Left lobe of liver (tissue), 2 donors: Measurements from ENCODE around the gene MYOF. TPM values are rescaled to one million over a fixed set of nuclear protein-coding genes. Genes with fewer than 3 reads are reported as not detected.

Experiments
- ATAC-seq: fragments of 200-7000 bp; cut with Tn5 transposase; one replicate; pipeline ENCODE4 v1.9.1; 2020; ENCODE audit warnings: mild to moderate bottlenecking, moderate library complexity
- DNase-seq: peaks from one replicate; pipeline ENCODE4 v3.0.0-alpha.2; 2020; ENCODE audit warnings: low spot score
- total RNA-seq: library from RNA; stranded (reverse); gene quantifications from one replicate; pipeline ENCODE4 v1.2.1, GENCODE V29; 2021
- donor health status: DM: no; HTN: no; CAD: no; lungs with moderate emphysema.
- donor health status: DM: no; HTN: yes; CAD: no.

MYOF gene, protein sequence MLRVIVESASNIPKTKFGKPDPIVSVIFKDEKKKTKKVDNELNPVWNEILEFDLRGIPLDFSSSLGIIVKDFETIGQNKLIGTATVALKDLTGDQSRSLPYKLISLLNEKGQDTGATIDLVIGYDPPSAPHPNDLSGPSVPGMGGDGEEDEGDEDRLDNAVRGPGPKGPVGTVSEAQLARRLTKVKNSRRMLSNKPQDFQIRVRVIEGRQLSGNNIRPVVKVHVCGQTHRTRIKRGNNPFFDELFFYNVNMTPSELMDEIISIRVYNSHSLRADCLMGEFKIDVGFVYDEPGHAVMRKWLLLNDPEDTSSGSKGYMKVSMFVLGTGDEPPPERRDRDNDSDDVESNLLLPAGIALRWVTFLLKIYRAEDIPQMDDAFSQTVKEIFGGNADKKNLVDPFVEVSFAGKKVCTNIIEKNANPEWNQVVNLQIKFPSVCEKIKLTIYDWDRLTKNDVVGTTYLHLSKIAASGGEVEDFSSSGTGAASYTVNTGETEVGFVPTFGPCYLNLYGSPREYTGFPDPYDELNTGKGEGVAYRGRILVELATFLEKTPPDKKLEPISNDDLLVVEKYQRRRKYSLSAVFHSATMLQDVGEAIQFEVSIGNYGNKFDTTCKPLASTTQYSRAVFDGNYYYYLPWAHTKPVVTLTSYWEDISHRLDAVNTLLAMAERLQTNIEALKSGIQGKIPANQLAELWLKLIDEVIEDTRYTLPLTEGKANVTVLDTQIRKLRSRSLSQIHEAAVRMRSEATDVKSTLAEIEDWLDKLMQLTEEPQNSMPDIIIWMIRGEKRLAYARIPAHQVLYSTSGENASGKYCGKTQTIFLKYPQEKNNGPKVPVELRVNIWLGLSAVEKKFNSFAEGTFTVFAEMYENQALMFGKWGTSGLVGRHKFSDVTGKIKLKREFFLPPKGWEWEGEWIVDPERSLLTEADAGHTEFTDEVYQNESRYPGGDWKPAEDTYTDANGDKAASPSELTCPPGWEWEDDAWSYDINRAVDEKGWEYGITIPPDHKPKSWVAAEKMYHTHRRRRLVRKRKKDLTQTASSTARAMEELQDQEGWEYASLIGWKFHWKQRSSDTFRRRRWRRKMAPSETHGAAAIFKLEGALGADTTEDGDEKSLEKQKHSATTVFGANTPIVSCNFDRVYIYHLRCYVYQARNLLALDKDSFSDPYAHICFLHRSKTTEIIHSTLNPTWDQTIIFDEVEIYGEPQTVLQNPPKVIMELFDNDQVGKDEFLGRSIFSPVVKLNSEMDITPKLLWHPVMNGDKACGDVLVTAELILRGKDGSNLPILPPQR (N-terminal part only)
- 3.2 TPM for total RNA-seq

DNA sequence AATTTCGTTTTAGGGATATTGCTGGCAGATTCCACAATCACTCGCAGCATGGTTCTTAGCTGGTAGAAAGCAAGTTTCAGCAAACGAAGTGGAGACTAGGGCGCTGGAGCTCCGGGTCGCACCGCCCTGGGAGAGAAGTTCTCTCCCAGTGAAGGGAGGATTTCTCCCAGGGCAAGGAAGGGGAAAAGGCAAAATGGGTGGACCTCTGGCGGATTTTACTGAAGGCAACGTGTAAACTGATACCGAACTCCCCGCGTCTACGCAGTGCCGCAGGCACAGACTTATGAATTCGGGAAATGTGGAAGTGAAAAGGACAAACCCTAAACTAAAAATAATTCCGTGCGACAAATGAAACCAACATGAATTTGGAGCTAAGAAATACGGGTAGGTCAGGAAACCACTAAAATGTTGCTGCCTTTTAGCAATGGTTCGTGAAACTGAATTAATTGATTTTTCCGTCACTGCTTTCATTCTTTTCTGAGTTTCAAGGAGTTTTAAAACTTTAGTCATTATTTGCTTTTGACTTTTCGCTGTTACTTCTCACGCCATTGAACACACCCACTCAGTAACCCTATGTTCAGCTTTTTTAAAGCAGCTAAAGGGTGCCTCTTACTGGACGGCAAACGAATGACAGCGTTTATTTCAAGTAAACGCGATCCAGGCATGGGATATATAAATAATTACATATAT lies at the start of gene MYOF:
TSS of gene MYOF (minus strand) at position 190 of the 690 bp plus-strand sequence. CDS start at position 50, 140 bp downstream.
- DNase-seq: no peak
- peak; percentile 96 for ATAC-seq

DNA sequence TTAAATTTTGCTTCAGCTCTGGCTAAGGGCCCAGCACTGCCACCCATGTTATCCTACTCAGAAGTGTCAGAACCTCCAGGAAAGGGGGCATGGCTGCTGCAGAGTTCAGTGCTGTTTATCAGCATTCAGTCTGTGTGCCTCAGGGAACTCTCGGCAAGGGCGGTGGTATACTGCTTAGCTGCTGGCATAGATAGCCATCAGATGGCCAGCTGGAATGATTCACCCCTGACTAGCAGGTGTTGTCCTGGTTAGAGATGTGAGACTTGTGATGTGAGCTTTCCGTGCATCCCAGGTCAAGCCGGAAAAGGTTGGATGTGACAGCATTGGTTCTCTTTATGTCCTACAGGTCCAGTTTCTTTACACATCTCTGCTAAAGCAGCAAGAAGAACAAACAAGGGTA lies 36.4 kb upstream of the MYOF start:
- ATAC-seq (no peak), DNase-seq (no peak)

DNA sequence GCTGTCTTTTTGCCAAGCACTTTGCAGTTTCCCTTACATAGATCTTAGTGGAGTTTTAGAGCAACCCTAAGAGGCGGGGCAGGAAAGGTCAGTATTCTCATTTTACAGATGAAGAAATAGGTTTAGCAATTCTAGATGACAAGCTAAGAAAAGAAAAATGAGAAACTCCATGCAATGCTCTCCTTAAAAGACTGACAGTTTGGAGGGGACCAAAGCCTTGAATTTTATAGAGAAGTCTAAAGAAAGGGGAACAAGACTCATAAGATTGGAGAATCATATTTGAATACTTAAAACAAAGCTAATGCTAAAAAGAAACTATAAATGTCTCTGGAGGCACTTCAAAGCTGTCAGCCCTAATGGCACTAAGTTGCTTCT lies 33.9 kb upstream of the MYOF start:
- no peak for ATAC-seq
- DNase-seq: no peak

DNA sequence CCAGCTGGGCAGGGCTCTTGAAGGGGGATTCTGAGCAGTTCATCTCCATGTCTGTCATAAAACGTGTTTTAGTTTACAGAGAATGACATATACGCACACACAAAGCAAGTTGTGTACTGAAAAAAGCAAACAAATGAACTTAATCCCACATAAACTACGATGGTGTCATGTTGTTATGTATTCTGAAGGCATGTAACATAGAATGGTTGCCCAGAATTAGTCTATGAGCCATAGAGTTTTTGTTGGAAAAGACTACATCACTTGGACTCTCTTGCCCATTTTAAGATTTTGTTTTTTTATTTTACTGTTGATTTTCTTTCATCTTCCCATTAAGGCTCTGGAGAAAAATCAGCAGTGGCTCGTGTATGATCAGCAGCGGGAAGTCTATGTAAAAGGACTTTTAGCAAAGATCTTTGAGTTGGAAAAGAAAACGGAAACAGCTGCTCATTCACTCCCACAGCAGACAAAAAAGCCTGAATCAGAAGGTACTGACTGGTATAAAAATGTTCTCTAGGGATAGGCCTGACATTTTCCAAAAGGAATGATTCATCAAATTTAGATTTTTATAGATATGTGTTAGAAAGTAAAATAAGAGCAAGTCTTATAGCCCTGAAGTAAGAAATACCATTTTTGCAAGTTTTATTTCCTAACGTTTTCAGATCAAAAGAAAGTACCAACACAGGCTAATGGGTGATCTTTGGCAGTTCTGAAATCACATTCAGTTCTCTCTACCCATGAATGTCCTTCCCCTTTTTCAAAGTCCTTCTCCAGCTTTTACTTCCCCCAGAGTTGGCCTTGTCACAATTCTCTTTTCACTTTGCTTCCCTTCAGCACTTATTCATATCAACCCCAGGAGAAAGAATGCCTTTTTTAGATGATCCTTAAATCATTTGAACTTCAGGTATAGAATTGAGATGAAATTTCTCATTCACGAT lies 33.2 kb upstream of the MYOF start:
- ATAC-seq (peak; percentile 15), DNase-seq (no peak)

DNA sequence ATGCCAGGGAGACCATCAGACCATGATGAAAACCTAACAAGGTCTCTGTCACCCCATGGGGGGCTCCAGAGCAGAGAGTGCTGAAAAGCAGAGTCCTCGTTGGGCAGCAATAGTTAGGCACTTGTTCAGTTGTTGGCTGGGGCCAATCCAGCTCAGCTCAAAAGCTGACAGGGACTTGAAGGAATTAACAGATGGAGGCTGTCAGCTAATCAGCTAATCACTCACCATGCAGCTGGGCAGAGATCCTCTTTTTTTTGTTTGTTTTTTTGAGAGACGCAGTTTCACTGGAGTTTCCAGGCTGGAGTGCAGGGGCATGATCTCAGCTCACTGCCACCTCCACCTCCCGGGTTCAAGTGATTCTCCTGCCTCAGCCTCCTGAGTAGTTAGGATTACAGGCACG lies 32.4 kb upstream of the MYOF start:
- ATAC-seq: no peak
- DNase-seq: no peak

DNA sequence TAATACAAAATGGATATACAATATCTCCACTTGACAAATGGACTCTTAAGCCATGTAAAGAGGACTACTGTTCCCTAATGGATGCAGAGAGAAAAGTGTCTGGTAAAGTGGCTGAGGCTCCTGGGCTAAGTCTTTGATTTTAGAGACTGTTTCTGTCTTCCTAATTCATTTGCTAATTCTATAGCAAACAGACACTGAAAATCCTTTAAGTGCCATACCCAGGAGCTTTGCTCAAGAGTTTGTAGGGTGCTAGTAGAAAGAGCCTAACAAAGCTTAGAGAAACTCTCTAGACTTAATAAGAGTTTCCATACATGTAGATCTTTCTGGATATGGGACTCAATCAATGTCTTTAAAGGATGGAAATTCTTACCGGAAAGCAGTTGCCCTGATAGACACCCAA lies 31.0 kb upstream of the MYOF start:
- no peak for ATAC-seq
- DNase-seq: no peak

DNA sequence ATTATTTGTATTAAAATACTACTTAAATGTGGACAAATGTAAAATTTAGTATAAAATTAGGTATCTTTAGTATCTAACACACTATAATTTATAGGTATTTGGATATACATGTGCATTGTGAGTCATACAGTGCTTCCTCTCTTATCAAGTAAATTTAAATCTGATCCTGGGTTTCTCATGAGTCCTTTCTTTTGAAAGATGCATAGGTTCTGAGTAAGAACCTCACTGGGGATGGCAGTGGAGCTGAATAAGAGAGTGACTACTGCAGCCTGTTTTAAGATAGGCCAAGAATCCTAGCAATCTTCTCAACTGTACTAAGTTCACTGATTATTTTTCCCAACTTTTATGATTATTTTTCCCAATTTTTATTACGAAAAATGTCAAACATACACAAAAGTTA lies 30.4 kb upstream of the MYOF start:
- ATAC-seq: no peak
- no peak for DNase-seq

DNA sequence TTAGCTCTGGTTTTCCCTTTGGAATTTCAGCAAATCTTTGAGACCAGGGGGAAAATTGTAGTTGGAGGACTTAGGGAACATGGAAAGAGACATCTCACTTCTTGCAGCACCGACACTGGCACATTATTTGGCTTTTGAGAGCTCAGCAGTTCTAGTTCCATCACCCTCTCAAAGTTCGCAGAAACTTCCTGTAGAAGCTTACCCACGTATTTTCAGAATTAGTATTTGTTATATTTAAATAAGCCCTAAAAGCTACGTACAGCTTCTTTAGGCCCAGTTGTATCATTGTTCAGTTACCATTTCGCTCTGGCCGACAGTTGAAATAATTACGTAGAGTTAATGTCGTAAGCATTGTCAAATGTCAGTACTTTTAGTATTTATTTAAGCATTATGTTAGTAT lies 27.7 kb upstream of the MYOF start:
- ATAC-seq: no peak
- DNase-seq: no peak

DNA sequence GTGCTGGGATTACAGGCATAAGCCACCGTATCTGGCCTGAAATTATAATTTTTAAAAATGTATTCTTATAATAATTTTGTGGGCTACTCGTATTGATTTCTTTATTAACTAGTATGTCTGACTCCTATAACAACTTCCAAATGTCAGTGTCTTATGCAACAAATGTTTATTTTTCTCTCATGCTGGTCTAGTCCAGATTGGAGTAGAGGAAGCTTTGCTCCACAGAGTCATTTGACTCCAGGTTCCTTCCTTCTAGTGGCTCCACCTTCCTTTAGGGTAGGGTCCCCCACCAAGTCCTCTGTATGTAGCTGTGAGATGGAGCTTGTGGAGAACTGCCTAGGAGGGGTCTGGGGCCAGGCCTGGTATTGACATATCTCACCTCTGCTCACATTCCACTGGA lies 22.9 kb upstream of the MYOF start:
- peak; percentile 66 for ATAC-seq
- DNase-seq: no peak

DNA sequence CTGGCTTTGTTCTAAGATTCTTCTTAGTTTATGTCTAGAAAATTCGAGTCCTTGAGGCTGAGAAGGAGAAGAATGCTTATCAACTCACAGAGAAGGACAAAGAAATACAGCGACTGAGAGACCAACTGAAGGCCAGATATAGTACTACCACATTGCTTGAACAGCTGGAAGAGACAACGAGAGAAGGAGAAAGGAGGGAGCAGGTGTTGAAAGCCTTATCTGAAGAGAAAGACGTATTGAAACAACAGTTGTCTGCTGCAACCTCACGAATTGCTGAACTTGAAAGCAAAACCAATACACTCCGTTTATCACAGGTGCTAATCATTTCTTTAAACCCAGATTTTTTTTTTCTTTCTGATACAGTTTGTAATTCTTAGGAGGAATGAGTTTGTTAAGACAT lies 20.9 kb upstream of the MYOF start:
- ATAC-seq (no peak), DNase-seq (no peak)

DNA sequence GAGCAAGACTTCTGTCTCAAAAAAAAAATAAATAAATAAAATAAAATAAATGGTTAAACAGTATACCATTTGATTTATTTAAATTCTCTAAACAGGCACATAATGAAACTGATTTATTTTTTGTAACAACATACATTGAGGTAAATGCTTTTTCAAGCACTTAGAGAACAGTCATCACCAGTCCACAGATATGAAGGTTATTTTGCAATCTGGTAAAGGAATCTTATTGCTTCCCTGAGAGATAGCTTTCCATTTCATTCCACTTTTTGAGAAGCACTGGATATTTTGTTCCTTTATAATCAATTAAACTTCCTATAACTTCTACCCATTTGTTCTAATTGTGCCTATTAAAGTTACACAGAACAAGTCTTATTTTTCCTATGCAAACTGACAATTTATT lies 19.5 kb upstream of the MYOF start:
- no peak for DNase-seq
- no peak for ATAC-seq

DNA sequence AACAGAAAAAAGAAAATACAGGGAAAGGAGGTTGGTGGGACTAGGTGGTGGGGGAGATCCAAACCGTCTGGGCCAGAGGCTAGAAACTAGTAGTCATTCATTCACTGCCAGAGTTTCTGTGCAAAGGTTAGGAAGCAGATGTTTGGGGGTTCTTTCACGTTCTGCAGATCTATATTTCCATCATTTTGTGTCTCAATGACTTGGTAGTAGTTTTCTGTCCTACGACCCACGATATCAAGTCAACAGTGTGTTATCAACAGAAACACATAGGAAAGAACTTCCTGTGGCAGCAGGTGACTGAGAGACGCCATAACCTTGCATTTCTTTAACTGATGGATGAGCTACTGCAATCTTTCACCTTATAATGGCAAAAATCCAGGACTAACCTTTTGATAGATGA lies 16.0 kb upstream of the MYOF start:
- ATAC-seq (no peak), DNase-seq (no peak)

DNA sequence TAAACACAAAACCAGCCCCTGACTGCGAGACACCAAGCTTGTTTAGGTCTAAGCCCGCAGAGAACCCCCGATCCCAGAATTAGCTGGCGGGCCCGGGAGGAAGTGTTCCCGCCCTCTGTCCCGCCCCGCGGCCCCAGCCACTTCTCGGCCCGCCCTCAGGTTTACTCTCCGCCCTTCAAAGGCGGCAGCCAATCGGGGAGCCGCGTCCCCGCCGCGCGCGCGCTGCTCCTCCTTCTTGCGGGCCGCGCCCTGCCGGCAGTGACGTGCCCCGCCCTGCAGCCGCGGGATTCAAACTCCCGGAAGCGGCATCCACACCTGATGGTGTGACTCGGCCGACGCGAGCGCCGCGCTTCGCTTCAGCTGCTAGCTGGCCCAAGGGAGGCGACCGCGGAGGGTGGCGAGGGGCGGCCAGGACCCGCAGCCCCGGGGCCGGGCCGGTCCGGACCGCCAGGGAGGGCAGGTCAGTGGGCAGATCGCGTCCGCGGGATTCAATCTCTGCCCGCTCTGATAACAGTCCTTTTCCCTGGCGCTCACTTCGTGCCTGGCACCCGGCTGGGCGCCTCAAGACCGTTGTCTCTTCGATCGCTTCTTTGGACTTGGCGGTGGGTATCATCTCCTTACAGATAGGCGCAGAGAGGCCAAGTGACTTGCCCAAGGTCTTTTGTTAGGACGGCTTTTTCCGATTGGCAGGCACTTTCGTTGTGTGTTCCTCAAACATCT lies 14.3 kb upstream of the MYOF start, which contains the start of gene CEP55:
TSS of gene CEP55 (plus strand) at position 291 of the 720 bp plus-strand sequence. CDS start 3,440 bp downstream, outside the sequence.
- peak; percentile 95 for DNase-seq
- peak; percentile 100 for ATAC-seq

DNA sequence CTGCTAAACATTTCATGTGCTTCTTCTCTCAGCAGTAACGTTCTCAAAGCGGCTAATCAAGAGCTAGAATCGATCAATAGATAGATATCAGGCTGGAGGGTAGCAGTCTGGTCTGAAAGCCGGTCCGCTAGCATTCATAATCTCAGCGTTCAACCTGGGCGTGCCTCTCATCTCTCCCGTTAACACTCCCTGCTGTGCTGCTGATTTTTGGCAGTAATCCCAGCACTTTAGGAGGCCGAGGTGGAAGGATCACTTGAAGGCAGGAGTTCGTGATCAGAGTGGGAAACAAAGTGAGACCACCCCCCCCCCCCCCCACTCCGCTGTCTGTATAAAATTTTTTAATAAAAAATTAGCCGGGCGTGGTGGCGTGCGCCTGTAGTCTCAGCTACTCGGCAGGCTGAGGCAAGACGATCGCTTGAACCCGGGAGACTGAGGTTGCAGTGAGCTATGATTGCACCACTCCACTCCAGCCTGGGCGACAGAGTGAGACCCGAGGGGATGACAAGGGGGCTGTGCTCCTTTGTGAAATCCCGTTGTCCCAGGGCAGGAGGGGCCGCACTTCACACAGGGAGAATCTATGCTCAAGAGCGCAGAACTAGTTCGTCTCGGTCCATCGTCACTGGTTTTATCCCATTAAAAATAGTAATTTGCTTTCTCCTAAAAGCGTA lies 13.7 kb upstream of the MYOF start:
- no peak for DNase-seq

DNA sequence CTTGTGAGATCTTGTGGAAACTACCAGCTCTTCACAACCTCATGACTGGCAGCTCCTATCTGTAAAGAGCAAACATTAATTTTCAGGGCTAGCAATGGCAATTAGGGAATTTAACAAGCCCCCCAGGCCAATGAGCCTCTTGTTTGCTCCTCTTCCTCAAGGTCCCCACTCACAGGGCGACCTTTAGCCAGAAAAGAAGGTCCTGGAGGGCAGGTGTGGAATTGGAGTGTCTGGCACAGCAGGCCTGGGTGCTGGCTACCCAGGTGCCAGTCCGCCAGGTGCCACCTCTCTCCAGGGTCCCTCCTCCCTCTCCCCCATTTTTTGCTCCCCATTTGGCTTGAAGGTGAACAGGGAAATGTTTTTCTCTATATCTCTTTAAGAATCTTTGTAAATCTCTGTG lies 12.4 kb upstream of the MYOF start:
- DNase-seq: no peak
- ATAC-seq: no peak

More for the DNA sequence above, 13.7 kb upstream of the MYOF start:
- ATAC-seq: peak; percentile 56

DNA sequence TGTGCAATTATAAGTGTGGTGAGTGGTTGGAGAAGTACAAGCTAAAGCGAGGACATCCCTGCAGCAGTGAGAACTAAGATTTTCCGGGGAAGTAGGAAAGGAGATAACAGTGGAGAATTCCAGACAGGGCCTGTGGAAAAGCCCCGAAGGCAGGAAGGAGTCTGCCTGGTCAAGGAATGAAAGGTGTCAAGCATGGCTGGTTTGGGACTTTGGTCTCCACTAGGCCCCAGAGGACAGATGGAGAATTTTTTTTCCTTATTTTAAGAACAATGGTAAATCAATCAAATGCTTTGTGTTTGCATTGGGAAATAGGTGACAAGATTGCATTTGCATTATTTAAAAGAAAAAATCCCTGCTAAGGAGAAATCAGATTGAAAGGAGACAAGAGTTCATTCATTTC lies 11.0 kb upstream of the MYOF start:
- no peak for DNase-seq
- no peak for ATAC-seq

DNA sequence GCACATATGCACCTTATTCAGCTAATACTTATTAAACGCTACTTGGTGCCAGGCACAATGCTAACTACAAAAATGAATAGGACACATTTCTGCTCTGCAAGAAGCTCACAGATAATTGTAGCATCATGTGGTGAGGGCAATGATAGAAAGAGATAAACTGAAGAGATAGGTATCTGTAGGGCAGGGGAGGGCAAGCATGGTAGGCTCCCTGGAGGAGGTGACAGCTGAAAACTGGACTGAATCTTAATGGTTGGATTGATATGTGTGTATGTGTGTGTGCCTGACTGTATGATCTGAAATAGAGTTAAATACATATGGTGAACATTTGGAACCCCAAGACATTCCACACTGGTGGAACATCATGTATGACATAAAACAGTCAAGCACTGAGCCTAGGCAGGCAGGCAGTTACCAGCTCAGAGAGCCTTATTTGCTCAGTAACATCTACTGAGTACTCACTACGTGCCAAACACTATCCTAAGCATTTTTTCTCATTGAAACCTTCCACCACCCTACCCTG lies 9.5 kb upstream of the MYOF start:
- DNase-seq (no peak), ATAC-seq (no peak)

DNA sequence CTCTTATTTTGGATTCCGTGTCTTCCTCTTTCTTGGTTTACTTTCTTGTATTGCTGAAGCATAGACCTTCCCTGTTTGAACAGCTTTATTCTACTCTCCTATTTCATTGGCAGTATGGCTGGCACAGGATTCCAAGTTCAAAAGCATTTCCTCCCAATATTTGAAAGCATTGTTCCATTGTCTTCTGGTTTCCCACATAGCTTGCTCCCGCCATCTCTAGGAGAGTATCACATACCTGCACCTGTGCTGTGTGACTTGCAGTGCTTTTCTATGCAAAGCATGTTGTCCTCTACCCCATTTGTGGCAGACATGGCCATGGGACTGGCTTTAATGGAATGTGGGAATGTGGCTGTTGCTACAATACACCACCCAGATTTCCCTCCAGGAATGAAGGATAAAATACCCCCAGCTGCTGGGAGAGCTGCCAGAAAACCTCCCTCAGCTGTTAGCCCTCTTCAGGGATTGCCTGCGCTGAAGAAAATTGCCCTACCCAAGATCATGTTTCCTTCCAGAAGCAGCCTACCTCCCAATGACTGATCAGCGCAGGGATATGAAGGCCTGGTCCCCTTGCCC lies 6.9 kb upstream of the MYOF start:
- no peak for ATAC-seq
- no peak for DNase-seq
